H9 (cell line): ENCODE measurements around the gene DENND1A. TPM values are rescaled to one million over a fixed set of nuclear protein-coding genes. Genes with fewer than 3 reads are reported as not detected.

Experiments
- DNase-seq: peaks from one replicate; pipeline ENCODE4 v3.0.0-alpha.2; 2017
- H2AFZ ChIP-seq: one replicate; pipeline ENCODE4 v1.6.1; 2013; ENCODE audit warnings: mild to moderate bottlenecking, low read length, control low read depth, moderate library complexity
- H2AK5ac ChIP-seq: 2 replicates; pipeline ENCODE4 v1.6.1; 2013; ENCODE audit warnings: low read length, control low read depth, mixed read lengths; ENCODE audit not compliant: insufficient read length
- H2BK120ac ChIP-seq: one replicate; pipeline ENCODE4 v1.6.1; 2013; ENCODE audit warnings: low read depth, mild to moderate bottlenecking, low read length, control low read depth, inconsistent platforms; ENCODE audit not compliant: poor library complexity, severe bottlenecking
- H2BK12ac ChIP-seq: 2 replicates; pipeline ENCODE4 v1.6.1; 2013; ENCODE audit warnings: low read length, control low read depth, mixed read lengths, low read depth; ENCODE audit not compliant: insufficient read length
- H2BK15ac ChIP-seq: 2 replicates; pipeline ENCODE4 v1.6.1; 2013; ENCODE audit warnings: low read depth, low read length, control low read depth
- H2BK20ac ChIP-seq: one replicate; pipeline ENCODE4 v1.6.1; 2013; ENCODE audit warnings: low read depth, mild to moderate bottlenecking, low read length, control low read depth, inconsistent platforms; ENCODE audit not compliant: poor library complexity, severe bottlenecking
- H2BK5ac ChIP-seq: 2 replicates; pipeline ENCODE4 v1.6.1; 2013; ENCODE audit warnings: low read length, control low read depth, mixed read lengths; ENCODE audit not compliant: insufficient read length
- H3K14ac ChIP-seq: 2 replicates; pipeline ENCODE4 v1.6.1; 2013; ENCODE audit warnings: low read length, control low read depth; ENCODE audit not compliant: insufficient read depth
- H3K18ac ChIP-seq: 2 replicates; pipeline ENCODE4 v1.6.1; 2013; ENCODE audit warnings: low read depth, mild to moderate bottlenecking, mixed read lengths, low read length, control low read depth; ENCODE audit not compliant: insufficient read length
- H3K23ac ChIP-seq: 2 replicates; pipeline ENCODE4 v1.6.1; 2013; ENCODE audit warnings: low read length, control low read depth, mixed read lengths, low read depth; ENCODE audit not compliant: insufficient read length
- H3K23me2 ChIP-seq: 2 replicates; pipeline ENCODE4 v1.6.1; 2013; ENCODE audit warnings: low read depth, mild to moderate bottlenecking, mixed read lengths, low read length, control low read depth; ENCODE audit not compliant: insufficient read length, poor library complexity, severe bottlenecking
- H3K27ac ChIP-seq: 2 replicates; pipeline ENCODE4 v1.5.1; 2013; ENCODE audit warnings: low read length, control low read depth, mixed read lengths, low read depth; ENCODE audit not compliant: insufficient read length
- H3K27me3 ChIP-seq: 2 replicates; pipeline ENCODE4 v1.6.1; 2013; ENCODE audit warnings: low read length, control low read depth, inconsistent platforms; ENCODE audit not compliant: insufficient read depth
- H3K4ac ChIP-seq: 2 replicates; pipeline ENCODE4 v1.6.1; 2013; ENCODE audit warnings: low read depth, mild to moderate bottlenecking, control low read depth, inconsistent platforms, low read length, moderate library complexity
- H3K4me1 ChIP-seq: 2 replicates; pipeline ENCODE4 v1.6.1; 2013; ENCODE audit warnings: low read length, control low read depth, inconsistent platforms; ENCODE audit not compliant: insufficient read depth
- H3K4me2 ChIP-seq: 2 replicates; pipeline ENCODE4 v1.6.1; 2013; ENCODE audit warnings: low read length, control low read depth, mixed read lengths; ENCODE audit not compliant: insufficient read length, insufficient read depth
- H3K56ac ChIP-seq: 2 replicates; pipeline ENCODE4 v1.6.1; 2013; ENCODE audit warnings: low read depth, mild to moderate bottlenecking, mixed read lengths, low read length, control low read depth; ENCODE audit not compliant: insufficient read length
- H3K79me1 ChIP-seq: 2 replicates; pipeline ENCODE4 v1.6.1; 2013; ENCODE audit warnings: low read depth, mild to moderate bottlenecking, moderate library complexity, low read length, control low read depth, inconsistent platforms; ENCODE audit not compliant: insufficient read depth, poor library complexity, severe bottlenecking
- H3K79me2 ChIP-seq: 2 replicates; pipeline ENCODE4 v1.6.1; 2013; ENCODE audit warnings: low read length, control low read depth, inconsistent platforms; ENCODE audit not compliant: insufficient read depth
- H3K9ac ChIP-seq: 2 replicates; pipeline ENCODE4 v1.6.1; 2013; ENCODE audit warnings: low read length, control low read depth, mixed read lengths; ENCODE audit not compliant: insufficient read length; ENCODE audit errors: extremely low read depth
- H3K9me3 ChIP-seq: one replicate; pipeline ENCODE4 v1.6.1; 2013; ENCODE audit warnings: low read depth, low read length, inconsistent platforms; ENCODE audit not compliant: control insufficient read depth
- H3T11ph ChIP-seq: one replicate; pipeline ENCODE4 v1.6.1; 2013; ENCODE audit warnings: mild to moderate bottlenecking, low read length, control low read depth, inconsistent platforms
- H4K20me1 ChIP-seq: one replicate; pipeline ENCODE4 v1.6.1; 2013; ENCODE audit not compliant: control insufficient read depth, insufficient read length, insufficient read depth
- H4K5ac ChIP-seq: 2 replicates; pipeline ENCODE4 v1.6.1; 2013; ENCODE audit warnings: low read depth, mild to moderate bottlenecking, mixed read lengths, low read length, control low read depth; ENCODE audit not compliant: insufficient read length
- H4K8ac ChIP-seq: replicated peaks from 2 replicates; pipeline ENCODE4 v1.6.1; 2013; ENCODE audit warnings: low read length, control low read depth, mixed read lengths, low read depth; ENCODE audit not compliant: insufficient read length
- H4K91ac ChIP-seq: 2 replicates; pipeline ENCODE4 v1.6.1; 2013; ENCODE audit warnings: low read depth, mild to moderate bottlenecking, moderate library complexity, mixed read lengths, low read length, control low read depth; ENCODE audit not compliant: insufficient read length
- H3K27ac Mint-ChIP-seq, 3 experiments: 2 replicates in 2 of 3; 3 replicates in 1 of 3; pipeline ENCODE4 v1.8.0; 2020 to 2021; ENCODE audit warnings: mixed read lengths in 3 of 3, mild to moderate bottlenecking in 1 of 3, moderate library complexity in 1 of 3
- H3K27me3 Mint-ChIP-seq: 2 replicates; pipeline ENCODE4 v1.8.0; 2021; ENCODE audit warnings: low read depth, mild to moderate bottlenecking, moderate library complexity, mixed read lengths
- H3K36me3 Mint-ChIP-seq, 3 experiments: 2 replicates in 2 of 3; 3 replicates in 1 of 3; pipeline ENCODE4 v1.8.0; 2020 to 2021; ENCODE audit warnings: low read depth in 3 of 3, mixed read lengths in 3 of 3; ENCODE audit not compliant: insufficient read depth in 1 of 3
- H3K4me1 Mint-ChIP-seq, 2 experiments: 2 replicates each; pipeline ENCODE4 v1.8.0; 2020; ENCODE audit warnings: mixed read lengths in 2 of 2
- H3K4me3 Mint-ChIP-seq, 2 experiments: 2 replicates in 1 of 2; 3 replicates in 1 of 2; pipeline ENCODE4 v1.8.0; 2020 to 2021; ENCODE audit warnings: mild to moderate bottlenecking in 2 of 2, mixed read lengths in 2 of 2, moderate library complexity in 1 of 2
- H3K9me3 Mint-ChIP-seq, 2 experiments: 2 replicates in 1 of 2; 3 replicates in 1 of 2; pipeline ENCODE4 v1.8.0; 2020; ENCODE audit warnings: mild to moderate bottlenecking in 2 of 2, mixed read lengths in 2 of 2, moderate library complexity in 1 of 2
- CTCF ChIP-seq: fragments of 200-600 bp; sonication (generic); conservative IDR thresholded peaks from 3 replicates; pipeline ENCODE4 v1.8.0; 2021; ENCODE audit warnings: antibody characterized with exemption, mild to moderate bottlenecking
- WGBS: extraction: QIAGEN DNeasy Blood & Tissue Kit; methylation state at CpG from one replicate; pipeline ENCODE4 v1.1.7; 2013; ENCODE audit warnings: missing lambda C conversion rate, low lambda C conversion rate, mixed read lengths; ENCODE audit not compliant: insufficient read length; ENCODE audit errors: extremely low coverage; 5-methylcytosine and 5-hydroxymethylcytosine counted together
- total RNA-seq: library from RNA; stranded (reverse); gene quantifications from 2 replicates; pipeline ENCODE4 v1.2.1, GENCODE V29; 2021

Gene DENND1A
- total RNA-seq, 1 experiment from 2014 or later = 20.4 TPM

GRCh38 chr9:123771690-123772089, 158.2 kb downstream of the DENND1A start:
- DNase-seq = no peak
- Histone ChIP-seq H3T11ph (no peak overlapping the region), H3K27me3 (no peaks in the 10 kb centered on the region), H3K56ac (no peak overlapping the region), H2BK12ac (no peak overlapping the region), H2AK5ac (no peak overlapping the region), H3K4me1 (no peaks in the 10 kb centered on the region), H3K9me3 (no peaks in the 10 kb centered on the region), H3K79me2 (no peaks in the 10 kb centered on the region), H2BK5ac (no peak overlapping the region), H2BK120ac (no peak overlapping the region), H4K5ac (no peak overlapping the region), H3K9ac (no peak overlapping the region), H3K23me2 (no peaks in the 10 kb centered on the region), H3K18ac (no peak overlapping the region), H3K14ac (no peak overlapping the region), H2AFZ (no peak overlapping the region), H3K4me2 (no peak overlapping the region), H3K4ac (no peak overlapping the region), H3K79me1 (no peaks in the 10 kb centered on the region), H4K8ac (no peak overlapping the region), H4K91ac (no peak overlapping the region), H4K20me1 (no peaks in the 10 kb centered on the region), H2BK15ac (no peak overlapping the region), H2BK20ac (no peak overlapping the region), H3K27ac (no peak overlapping the region), H3K23ac (no peak overlapping the region)
- H3K27me3 Mint-ChIP-seq = no peaks in the 10 kb centered on the region
- no peak overlapping the region for H3K4me3 Mint-ChIP-seq
- no CpG with 5 or more reads among the region's 1 CpG for WGBS
- no peaks in the 10 kb centered on the region for H3K36me3 Mint-ChIP-seq
- H3K4me1 Mint-ChIP-seq = peaks cover 19 to 32% of the 10 kb centered on the region in 2 experiments
- no peak for TF ChIP-seq CTCF
- no peak overlapping the region for H3K27ac Mint-ChIP-seq
- no peaks in the 10 kb centered on the region for H3K9me3 Mint-ChIP-seq
